HK-2 (cell line): Measurements from ENCODE around the gene ANTXR1.
"Not testable (repeated sequence)": the region's sequence is repeated elsewhere in the genome, so short reads cannot be mapped to it uniquely, and the experiment has no call there.

ENCODE experiments used
- DNase-seq: peaks from one replicate; pipeline ENCODE4 v3.0.0-alpha.2; 2018; ENCODE audit not compliant: unreplicated experiment

The ANTXR1 gene

GRCh38 chr2:69231612-69232277, 218.8 kb downstream of the ANTXR1 start:
- no peak for DNase-seq

- DNase-seq: not testable (repeated sequence)
Measured at GRCh38 chr2:69235835-69236234, 222.9 kb downstream of the ANTXR1 start.

- DNase-seq: no peak
Measured at GRCh38 chr2:69237070-69237670, 224.2 kb downstream of the ANTXR1 start.

- no peak for DNase-seq
Measured at GRCh38 chr2:69238449-69239031, 225.6 kb downstream of the ANTXR1 start.

- no peak for DNase-seq
Measured at GRCh38 chr2:69241093-69241492, 228.1 kb downstream of the ANTXR1 start.

- DNase-seq: no peak
Measured at GRCh38 chr2:69241664-69242514, 228.9 kb downstream of the ANTXR1 start.

GRCh38 chr2:69242651-69243051, 229.7 kb downstream of the ANTXR1 start:
- DNase-seq: no peak

- no peak for DNase-seq
Measured at GRCh38 chr2:69243652-69244051, 230.7 kb downstream of the ANTXR1 start.

GRCh38 chr2:69244882-69245281, 231.9 kb downstream of the ANTXR1 start:
- DNase-seq: no peak

GRCh38 chr2:69247583-69247982, 234.6 kb downstream of the ANTXR1 start:
- DNase-seq: no peak

- no peak for DNase-seq
Measured at GRCh38 chr2:69248232-69248631, 235.3 kb downstream of the ANTXR1 start.

- no peak for DNase-seq
Measured at GRCh38 chr2:69250981-69251380, 238.0 kb downstream of the ANTXR1 start.

- DNase-seq: no peak
Measured at GRCh38 chr2:69251943-69252342, 239.0 kb downstream of the ANTXR1 start.

- DNase-seq: no peak
Measured at GRCh38 chr2:69253112-69253511, 240.1 kb downstream of the ANTXR1 start.

- no peak for DNase-seq
Measured at GRCh38 chr2:69253611-69254301, 240.8 kb downstream of the ANTXR1 start.

- no peak for DNase-seq
Measured at GRCh38 chr2:69255760-69256159, 242.8 kb downstream of the ANTXR1 start.

- not testable (repeated sequence) for DNase-seq
Measured at GRCh38 chr2:69259994-69260591, 247.1 kb downstream of the ANTXR1 start.

- no peak for DNase-seq
Measured at GRCh38 chr2:69260666-69261065, 247.7 kb downstream of the ANTXR1 start.

GRCh38 chr2:69269330-69269729, 256.4 kb downstream of the ANTXR1 start:
- DNase-seq: no peak

- no peak for DNase-seq
Measured at GRCh38 chr2:69271831-69272257, 258.9 kb downstream of the ANTXR1 start.

- no peak for DNase-seq
Measured at GRCh38 chr2:69272803-69273471, 260.0 kb downstream of the ANTXR1 start.
